ENCODE results near the gene ABHD5. TPM values are rescaled to one million over a fixed set of nuclear protein-coding genes. Genes with fewer than 3 reads are reported as not detected.

Gene ABHD5
- total RNA-seq, 4 donors from 2014 or later: 18.6 to 43.7 (median 33.7) TPM

- TF ChIP-seq POLR2A (IDR thresholded peaks at IDR 0.05) (no peak), CTCF (IDR thresholded peaks at IDR 0.05 in 4 of 5, conservative IDR thresholded peaks at IDR 0.05 in 1 of 5) (no peak)
- Histone ChIP-seq H3K9me3 (no peaks in the 10 kb centered on the region), H3K27me3 (no peaks in the 10 kb centered on the region), H3K36me3 (no peaks in the 10 kb centered on the region), H3K4me1 (peaks cover 12 to 24% of the 10 kb centered on the region in 2 donors), H3K4me3 (no peak overlapping the region), H3K27ac (no peak overlapping the region)
- in situ Hi-C loops (cut with MboI; ENCODE audit: low sequenced_read_pairs in 4 of 4) (no loop called here), intact Hi-C loops (cut with DNase I; ENCODE audit: low total_unique reads) (no loop called here)
- ATAC-seq (no peak), DNase-seq (no peak)
Measured at GRCh38 chr3:43755516-43756200, 64.9 kb downstream of the ABHD5 start.

GRCh38 chr3:43757666-43758321 lies 67.1 kb downstream of the ABHD5 start:
- in situ Hi-C loops (cut with MboI; ENCODE audit: low sequenced_read_pairs in 4 of 4) (no loop called here), intact Hi-C loops (cut with DNase I; ENCODE audit: low total_unique reads) (no loop called here)
- Histone ChIP-seq H3K36me3 (no peaks in the 10 kb centered on the region), H3K27ac (no peak overlapping the region), H3K4me3 (no peak overlapping the region), H3K9me3 (no peaks in the 10 kb centered on the region), H3K27me3 (no peaks in the 10 kb centered on the region), H3K4me1 (peaks cover 12 to 24% of the 10 kb centered on the region in 2 donors)
- ATAC-seq (no peak), DNase-seq (no peak)
- TF ChIP-seq CTCF (IDR thresholded peaks at IDR 0.05 in 4 of 5, conservative IDR thresholded peaks at IDR 0.05 in 1 of 5): no peak
- TF ChIP-seq POLR2A (IDR thresholded peaks at IDR 0.05): no peak

DNA sequence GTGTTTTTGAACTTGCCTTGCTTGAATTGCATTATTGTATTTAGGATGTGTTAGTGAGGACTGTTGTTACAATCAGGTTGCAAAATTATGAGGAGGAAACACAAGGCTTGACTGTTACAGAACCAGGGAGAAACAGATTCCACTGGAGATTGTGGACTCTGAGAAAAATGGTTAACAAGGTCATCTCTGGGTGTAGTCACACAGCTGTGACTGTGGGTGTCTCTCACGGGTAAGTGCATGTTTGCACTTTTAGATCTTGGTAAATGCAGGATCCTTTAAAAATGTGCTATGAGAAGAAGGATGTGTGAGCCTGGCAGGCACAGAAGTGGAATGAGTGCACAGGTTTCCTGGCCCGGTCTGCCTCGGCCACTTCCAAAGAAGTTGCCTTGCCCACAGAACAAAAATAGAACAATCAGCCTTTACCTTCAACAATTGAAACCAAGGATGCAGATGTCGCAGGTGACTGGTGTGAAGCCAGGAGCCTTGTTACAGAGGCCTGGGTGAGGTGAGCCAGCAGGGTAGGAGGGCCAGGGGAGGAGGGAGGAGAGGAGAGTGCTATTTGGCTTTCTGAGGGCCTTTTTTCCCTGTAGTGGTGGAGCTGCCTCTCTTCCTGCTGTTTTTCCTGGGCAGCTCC lies 68.0 kb downstream of the ABHD5 start:
- no peak for DNase-seq
- peak overlapping the region in 3 of 4 donors; percentile 56 to 74 (median 73) for H3K27ac ChIP-seq
- H3K4me1 ChIP-seq: peaks cover 12 to 19% of the 10 kb centered on the region in 2 donors
- intact Hi-C loops (cut with DNase I; ENCODE audit: low total_unique reads) (no loop called here), in situ Hi-C loops (cut with MboI; ENCODE audit: low sequenced_read_pairs in 4 of 4) (no loop called here)
- ATAC-seq: peak in 1 of 2 donors; percentile 38
- H3K9me3 ChIP-seq: no peaks in the 10 kb centered on the region
- H3K36me3 ChIP-seq: no peaks in the 10 kb centered on the region
- TF ChIP-seq CTCF (IDR thresholded peaks at IDR 0.05 in 4 of 5, conservative IDR thresholded peaks at IDR 0.05 in 1 of 5) (no peak), POLR2A (IDR thresholded peaks at IDR 0.05) (no peak)
- no peaks in the 10 kb centered on the region for H3K27me3 ChIP-seq
- no peak overlapping the region for H3K4me3 ChIP-seq

DNA sequence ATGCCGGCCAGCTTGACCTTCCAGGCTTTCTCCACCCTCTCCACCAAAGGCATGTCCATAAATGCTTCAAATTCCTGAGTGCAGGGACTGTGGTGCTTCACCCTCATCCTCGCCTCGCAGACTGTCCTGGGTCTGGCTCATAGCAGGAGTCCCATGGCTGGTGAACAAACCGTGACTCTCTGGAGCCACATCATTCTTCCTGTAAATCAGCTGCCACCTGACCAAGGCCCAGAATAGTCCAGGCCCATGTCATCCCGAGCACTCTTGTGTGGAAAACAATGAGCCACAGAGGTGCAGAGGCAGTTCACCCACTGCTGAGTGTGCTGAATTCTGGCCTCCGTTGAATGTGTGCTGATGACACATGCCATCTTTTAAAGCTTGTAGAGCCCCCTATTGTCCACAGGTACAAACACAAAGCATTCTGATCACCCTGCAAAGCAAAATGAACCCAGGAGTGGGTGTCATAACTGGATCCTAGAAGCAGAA lies 68.6 kb downstream of the ABHD5 start:
- H3K4me3 ChIP-seq: no peak overlapping the region
- H3K9me3 ChIP-seq: no peaks in the 10 kb centered on the region
- in situ Hi-C loops (cut with MboI; ENCODE audit: low sequenced_read_pairs in 4 of 4) (no loop called here), intact Hi-C loops (cut with DNase I; ENCODE audit: low total_unique reads) (no loop called here)
- H3K36me3 ChIP-seq: no peaks in the 10 kb centered on the region
- TF ChIP-seq POLR2A (IDR thresholded peaks at IDR 0.05) (peak in 1 of 2 donors; percentile 13), CTCF (IDR thresholded peaks at IDR 0.05 in 4 of 5, conservative IDR thresholded peaks at IDR 0.05 in 1 of 5) (no peak)
- DNase-seq: peak; percentile 44 to 58
- H3K27me3 ChIP-seq: no peaks in the 10 kb centered on the region
- H3K27ac ChIP-seq: peak overlapping the region in 3 of 4 donors; percentile 56 to 74 (median 73)
- H3K4me1 ChIP-seq: peaks cover 6 to 15% of the 10 kb centered on the region in 2 donors
- ATAC-seq: peak; percentile 91 to 94
